ENCODE results near the gene FN3KRP.

FN3KRP gene

DNA sequence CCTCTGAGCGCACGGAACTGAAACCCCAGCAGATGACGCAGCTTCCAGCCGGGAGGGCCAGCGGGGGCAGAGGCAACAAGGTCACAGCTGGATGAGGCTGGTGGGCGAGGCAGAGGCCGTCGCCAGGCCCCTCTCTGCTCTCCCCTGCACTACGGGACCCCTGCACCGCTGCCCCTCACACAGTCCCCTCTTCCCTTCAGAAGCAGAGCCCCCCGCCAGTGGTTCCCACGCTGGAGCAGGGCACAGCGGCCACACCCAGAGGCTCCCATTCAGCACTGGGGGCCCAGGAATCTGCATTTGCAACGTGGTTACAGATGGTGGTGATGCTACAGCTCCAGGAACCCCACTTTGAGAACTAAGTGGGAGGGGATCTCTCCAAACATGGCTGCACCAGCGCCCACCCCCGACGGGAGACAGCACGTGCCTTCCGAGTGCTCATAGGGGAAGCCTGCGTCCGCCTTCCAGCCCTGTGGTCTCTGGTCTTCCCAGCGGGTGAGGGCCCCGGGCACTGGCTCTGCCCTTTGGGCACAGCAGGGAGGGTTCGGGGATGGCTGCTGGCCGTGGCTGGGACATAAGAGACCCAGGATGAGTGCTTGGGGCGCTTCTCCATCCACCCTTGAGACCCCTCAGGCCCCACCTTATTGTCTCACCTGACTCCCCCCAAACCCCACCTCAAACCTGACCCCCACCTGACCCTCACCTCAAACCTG is 13.3 kb upstream of the FN3KRP start:
- TF ChIP-seq GLIS3 (CRISPR knock-in tag; IDR thresholded peaks at IDR 0.05) (no peak), ISL1 (CRISPR knock-in tag; IDR thresholded peaks at IDR 0.05) (no peak)
- no peak for ATAC-seq

- TF ChIP-seq ZC3H10 (CRISPR knock-in tag; IDR thresholded peaks at IDR 0.05), result no peak
- TF ChIP-seq, protein P1, sequence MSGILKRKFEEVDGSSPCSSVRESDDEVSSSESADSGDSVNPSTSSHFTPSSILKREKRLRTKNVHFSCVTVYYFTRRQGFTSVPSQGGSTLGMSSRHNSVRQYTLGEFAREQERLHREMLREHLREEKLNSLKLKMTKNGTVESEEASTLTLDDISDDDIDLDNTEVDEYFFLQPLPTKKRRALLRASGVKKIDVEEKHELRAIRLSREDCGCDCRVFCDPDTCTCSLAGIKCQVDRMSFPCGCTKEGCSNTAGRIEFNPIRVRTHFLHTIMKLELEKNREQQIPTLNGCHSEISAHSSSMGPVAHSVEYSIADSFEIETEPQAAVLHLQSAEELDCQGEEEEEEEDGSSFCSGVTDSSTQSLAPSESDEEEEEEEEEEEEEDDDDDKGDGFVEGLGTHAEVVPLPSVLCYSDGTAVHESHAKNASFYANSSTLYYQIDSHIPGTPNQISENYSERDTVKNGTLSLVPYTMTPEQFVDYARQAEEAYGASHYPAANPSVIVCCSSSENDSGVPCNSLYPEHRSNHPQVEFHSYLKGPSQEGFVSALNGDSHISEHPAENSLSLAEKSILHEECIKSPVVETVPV (CRISPR knock-in tag; IDR thresholded peaks at IDR 0.05), result no peak
- ATAC-seq, result no peak
Measured at GRCh38 chr17:82703935-82704865, 12.3 kb upstream of the FN3KRP start.

DNA sequence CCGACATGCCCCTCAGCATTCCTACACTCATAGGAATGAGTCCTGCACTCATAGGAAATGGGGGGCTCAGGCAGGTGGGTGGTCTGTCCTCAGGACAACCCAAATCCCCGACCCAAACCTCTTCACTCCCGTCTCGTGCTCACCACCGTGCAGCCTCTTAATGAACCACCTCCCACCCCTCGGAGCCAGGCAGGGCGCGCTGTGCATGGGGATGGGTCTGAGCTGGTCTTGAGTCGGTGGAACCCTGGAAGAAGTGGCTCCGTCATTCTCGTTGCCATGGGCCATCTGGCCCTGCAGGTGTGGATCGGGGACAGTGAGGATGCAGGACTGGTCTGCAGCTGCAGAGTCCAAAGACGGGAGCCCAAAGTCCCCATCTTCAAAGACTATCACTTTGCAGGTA is 11.6 kb upstream of the FN3KRP start:
- TF ChIP-seq ESRRG (CRISPR knock-in tag; IDR thresholded peaks at IDR 0.05) (no peak), ZNF565 (CRISPR knock-in tag; conservative IDR thresholded peaks at IDR 0.05; ENCODE audit: low read depth) (no peak), BACH2 (CRISPR knock-in tag; IDR thresholded peaks at IDR 0.05; ENCODE audit: borderline replicate concordance) (no peak), OSR1 (CRISPR knock-in tag; IDR thresholded peaks at IDR 0.05) (no peak), ZFP3 (CRISPR knock-in tag; IDR thresholded peaks at IDR 0.05) (no peak), ZNF70 (CRISPR knock-in tag; IDR thresholded peaks at IDR 0.05) (no peak)
- no peak for ATAC-seq

GRCh38 chr17:82705756-82706155 is 10.8 kb upstream of the FN3KRP start:
- TF ChIP-seq ZNF8 (CRISPR knock-in tag; IDR thresholded peaks at IDR 0.05), result no peak
- TF ChIP-seq, protein P1 (CRISPR knock-in tag; IDR thresholded peaks at IDR 0.05), result no peak
- TF ChIP-seq CREB5 (CRISPR knock-in tag; IDR thresholded peaks at IDR 0.05; ENCODE audit: low read depth), result no peak
- no peak for TF ChIP-seq ISL1 (CRISPR knock-in tag; IDR thresholded peaks at IDR 0.05)
- no peak for TF ChIP-seq CSDC2 (CRISPR knock-in tag; IDR thresholded peaks at IDR 0.05)
- TF ChIP-seq ZFP3 (CRISPR knock-in tag; IDR thresholded peaks at IDR 0.05), result no peak
- TF ChIP-seq ZFP30 (CRISPR knock-in tag; IDR thresholded peaks at IDR 0.05), result no peak
- no peak for TF ChIP-seq BACH2 (CRISPR knock-in tag; IDR thresholded peaks at IDR 0.05; ENCODE audit: borderline replicate concordance)
- TF ChIP-seq ARNTL (CRISPR knock-in tag; IDR thresholded peaks at IDR 0.05; ENCODE audit: borderline replicate concordance, low read depth), result no peak
- no peak for TF ChIP-seq PPARA (CRISPR knock-in tag; IDR thresholded peaks at IDR 0.05; ENCODE audit: borderline replicate concordance)
- TF ChIP-seq ESRRG (CRISPR knock-in tag; IDR thresholded peaks at IDR 0.05), result no peak
- TF ChIP-seq, protein P2, sequence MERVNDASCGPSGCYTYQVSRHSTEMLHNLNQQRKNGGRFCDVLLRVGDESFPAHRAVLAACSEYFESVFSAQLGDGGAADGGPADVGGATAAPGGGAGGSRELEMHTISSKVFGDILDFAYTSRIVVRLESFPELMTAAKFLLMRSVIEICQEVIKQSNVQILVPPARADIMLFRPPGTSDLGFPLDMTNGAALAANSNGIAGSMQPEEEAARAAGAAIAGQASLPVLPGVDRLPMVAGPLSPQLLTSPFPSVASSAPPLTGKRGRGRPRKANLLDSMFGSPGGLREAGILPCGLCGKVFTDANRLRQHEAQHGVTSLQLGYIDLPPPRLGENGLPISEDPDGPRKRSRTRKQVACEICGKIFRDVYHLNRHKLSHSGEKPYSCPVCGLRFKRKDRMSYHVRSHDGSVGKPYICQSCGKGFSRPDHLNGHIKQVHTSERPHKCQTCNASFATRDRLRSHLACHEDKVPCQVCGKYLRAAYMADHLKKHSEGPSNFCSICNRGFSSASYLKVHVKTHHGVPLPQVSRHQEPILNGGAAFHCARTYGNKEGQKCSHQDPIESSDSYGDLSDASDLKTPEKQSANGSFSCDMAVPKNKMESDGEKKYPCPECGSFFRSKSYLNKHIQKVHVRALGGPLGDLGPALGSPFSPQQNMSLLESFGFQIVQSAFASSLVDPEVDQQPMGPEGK (CRISPR knock-in tag; IDR thresholded peaks at IDR 0.05; ENCODE audit: borderline replicate concordance), result no peak
- no peak for TF ChIP-seq SNAI2 (CRISPR knock-in tag; IDR thresholded peaks at IDR 0.05)
- TF ChIP-seq POU6F1 (CRISPR knock-in tag; IDR thresholded peaks at IDR 0.05; ENCODE audit: borderline replicate concordance, low read depth), result no peak
- no peak for TF ChIP-seq ZNF565 (CRISPR knock-in tag; conservative IDR thresholded peaks at IDR 0.05; ENCODE audit: low read depth)
- TF ChIP-seq, protein P3, sequence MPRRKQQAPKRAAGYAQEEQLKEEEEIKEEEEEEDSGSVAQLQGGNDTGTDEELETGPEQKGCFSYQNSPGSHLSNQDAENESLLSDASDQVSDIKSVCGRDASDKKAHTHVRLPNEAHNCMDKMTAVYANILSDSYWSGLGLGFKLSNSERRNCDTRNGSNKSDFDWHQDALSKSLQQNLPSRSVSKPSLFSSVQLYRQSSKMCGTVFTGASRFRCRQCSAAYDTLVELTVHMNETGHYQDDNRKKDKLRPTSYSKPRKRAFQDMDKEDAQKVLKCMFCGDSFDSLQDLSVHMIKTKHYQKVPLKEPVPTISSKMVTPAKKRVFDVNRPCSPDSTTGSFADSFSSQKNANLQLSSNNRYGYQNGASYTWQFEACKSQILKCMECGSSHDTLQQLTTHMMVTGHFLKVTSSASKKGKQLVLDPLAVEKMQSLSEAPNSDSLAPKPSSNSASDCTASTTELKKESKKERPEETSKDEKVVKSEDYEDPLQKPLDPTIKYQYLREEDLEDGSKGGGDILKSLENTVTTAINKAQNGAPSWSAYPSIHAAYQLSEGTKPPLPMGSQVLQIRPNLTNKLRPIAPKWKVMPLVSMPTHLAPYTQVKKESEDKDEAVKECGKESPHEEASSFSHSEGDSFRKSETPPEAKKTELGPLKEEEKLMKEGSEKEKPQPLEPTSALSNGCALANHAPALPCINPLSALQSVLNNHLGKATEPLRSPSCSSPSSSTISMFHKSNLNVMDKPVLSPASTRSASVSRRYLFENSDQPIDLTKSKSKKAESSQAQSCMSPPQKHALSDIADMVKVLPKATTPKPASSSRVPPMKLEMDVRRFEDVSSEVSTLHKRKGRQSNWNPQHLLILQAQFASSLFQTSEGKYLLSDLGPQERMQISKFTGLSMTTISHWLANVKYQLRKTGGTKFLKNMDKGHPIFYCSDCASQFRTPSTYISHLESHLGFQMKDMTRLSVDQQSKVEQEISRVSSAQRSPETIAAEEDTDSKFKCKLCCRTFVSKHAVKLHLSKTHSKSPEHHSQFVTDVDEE (CRISPR knock-in tag; IDR thresholded peaks at IDR 0.05), result no peak
- TF ChIP-seq TCF4 (CRISPR knock-in tag; IDR thresholded peaks at IDR 0.05; ENCODE audit: borderline replicate concordance), result no peak
- no peak for TF ChIP-seq RARB (CRISPR knock-in tag; IDR thresholded peaks at IDR 0.05)
- TF ChIP-seq TOX (CRISPR knock-in tag; IDR thresholded peaks at IDR 0.05; ENCODE audit: borderline replicate concordance), result no peak
- TF ChIP-seq GLIS3 (CRISPR knock-in tag; IDR thresholded peaks at IDR 0.05), result no peak
- ATAC-seq, result no peak

Data from SK-N-SH treated with all-trans-retinoic acid at 6 μM for 48 hours (cell line).